ENCODE results near the gene PRELID1.

GRCh38 chr5:177334155-177334551 is 30.6 kb downstream of the PRELID1 start:
- TF ChIP-seq CTCF (conservative IDR thresholded peaks at IDR 0.05 in 1 of 2, IDR thresholded peaks at IDR 0.05 in 1 of 2; ENCODE audit: extremely low read depth in 1 of 2, insufficient read depth in 1 of 2, low read depth in 1 of 2, low read length in 2 of 2) (no peak), EZH2 (IDR thresholded peaks at IDR 0.05; ENCODE audit: borderline replicate concordance, low read length) (no peak)

Measured in mammary epithelial cell (primary cell).